Posterior cingulate gyrus (tissue), 11 donors: ENCODE data around the gene CA4.
A peak's percentile ranks its signal among the peaks of the same experiment; 100 is the strongest.

Experiments used
- DNase-seq, 10 donors: peaks; one replicate each; pipeline versions ENCODE4 v3.0.0 to v3.0.0-alpha.2; 2020 to 2021; ENCODE audit warnings: mixed read lengths in 3 of 10
- intact Hi-C: fragments of 100-400 bp; cut with DNase I; formaldehyde crosslinking; loops from one replicate; pipeline ENCODE4 v1.15.1; 2023

Gene CA4

DNA sequence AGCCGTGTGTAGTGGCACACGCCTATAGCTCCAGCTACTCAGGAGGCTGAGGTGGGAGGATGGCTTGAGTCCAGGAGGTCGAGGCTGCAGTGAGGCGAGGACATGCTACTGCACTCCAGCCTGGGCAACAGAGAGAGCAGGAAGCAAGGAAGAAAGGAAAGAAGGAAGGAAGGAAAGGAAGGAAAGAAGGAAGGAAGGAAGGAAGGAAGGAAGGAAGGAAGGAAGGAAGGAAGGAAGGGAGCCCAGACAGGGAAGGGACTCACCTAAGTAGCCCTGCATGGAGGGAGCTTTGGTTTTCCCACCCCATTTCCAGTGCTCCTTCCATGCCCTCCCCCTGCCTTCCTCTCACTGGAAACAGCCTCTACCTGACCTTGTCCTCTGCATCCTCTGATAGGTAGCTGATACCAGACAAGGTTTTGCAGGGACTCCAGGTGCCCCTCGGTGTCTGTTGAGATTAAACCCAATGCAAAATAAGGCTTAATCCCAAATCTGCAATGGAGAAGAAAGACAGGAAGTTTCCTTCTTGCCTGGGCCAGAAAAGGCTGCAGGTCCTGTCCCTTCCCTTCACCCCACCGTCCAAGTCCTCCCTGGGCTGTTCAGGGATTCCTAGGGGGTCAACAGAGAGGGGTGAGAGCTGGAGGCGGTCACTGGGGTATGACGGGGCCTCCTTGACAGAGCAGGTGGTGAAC lies 21.5 kb upstream of the CA4 start:
- DNase-seq, result peak in 1 of 10 donors; percentile 31
- intact Hi-C loops, result no loop called here

DNA sequence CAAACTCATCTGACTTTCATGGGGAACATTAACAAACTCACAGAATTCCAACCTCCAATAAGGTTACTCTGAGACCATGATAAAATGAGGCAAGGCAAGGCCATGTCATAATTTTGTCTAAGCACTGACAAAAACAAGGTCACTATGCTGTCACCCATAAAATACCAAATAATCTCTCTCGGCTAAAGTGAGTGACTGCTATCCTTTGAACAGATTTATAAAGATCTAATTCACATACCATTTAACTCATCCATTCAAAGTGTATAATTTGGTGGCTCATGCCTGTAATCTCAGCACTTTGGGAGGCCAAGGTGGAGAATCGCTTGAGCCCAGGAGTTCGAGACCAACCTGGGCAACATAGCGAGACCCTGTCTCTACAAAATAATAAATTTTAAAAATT lies 20.6 kb upstream of the CA4 start:
- DNase-seq, result peak in 1 of 10 donors; percentile 37
- intact Hi-C loops, result no loop called here

DNA sequence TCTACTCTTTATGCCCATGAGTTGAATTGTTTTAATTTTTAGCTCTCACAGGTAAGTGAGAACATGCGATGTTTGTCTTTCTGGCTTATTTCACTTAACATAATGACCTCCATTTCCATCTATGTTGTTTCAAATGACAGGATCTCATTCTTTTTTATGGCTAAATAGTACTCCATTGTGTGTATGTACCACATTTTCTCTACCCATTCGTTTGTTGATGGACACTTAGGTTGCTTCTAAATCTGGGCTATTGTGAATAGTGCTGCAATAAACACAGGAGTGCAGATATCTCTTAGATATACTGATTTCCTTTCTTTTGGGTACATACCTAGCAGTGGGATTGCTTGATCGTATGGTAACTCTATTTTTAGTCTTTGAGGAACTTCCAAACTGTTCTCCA lies 19.3 kb upstream of the CA4 start:
- intact Hi-C loops, result no loop called here
- no peak for DNase-seq

DNA sequence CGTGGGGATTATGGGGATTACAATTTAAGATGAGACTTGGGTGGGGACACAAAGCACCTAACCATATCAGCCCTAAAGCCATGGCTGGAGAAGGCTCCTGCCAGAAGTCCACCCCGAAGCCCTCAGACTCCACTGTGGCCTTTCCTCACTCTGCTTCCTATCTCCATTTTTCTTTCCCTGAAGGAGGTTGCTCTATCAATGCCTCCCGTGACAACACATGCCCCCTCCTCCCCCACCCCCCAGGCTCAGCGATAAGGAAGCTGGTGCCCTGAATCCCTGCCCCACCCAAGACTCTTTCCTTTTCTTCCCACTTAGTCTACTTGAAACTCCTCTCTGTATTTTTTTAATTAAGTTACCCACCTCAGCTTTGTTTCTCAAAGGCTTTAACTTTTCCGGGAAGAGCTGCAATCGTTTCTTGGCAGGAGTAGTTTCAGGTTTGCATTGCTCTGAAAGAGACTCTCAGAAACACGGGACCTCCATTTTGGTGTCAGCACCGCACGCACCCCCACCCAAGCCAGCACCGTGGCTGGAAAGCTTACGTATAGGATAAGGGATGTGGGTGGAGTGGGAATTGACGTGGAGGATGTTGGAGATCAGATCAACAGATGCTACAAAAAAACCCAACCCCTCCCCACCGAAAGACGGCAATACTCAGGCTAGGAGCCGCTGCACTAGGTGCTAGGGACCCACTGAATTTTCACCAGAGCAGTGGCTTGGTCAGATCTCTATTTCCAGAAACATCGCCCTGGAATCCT lies 15.2 kb upstream of the CA4 start:
- peak in 4 of 10 donors; percentile 1 to 75 (median 34) for DNase-seq
- intact Hi-C loops, result no loop called here

DNA sequence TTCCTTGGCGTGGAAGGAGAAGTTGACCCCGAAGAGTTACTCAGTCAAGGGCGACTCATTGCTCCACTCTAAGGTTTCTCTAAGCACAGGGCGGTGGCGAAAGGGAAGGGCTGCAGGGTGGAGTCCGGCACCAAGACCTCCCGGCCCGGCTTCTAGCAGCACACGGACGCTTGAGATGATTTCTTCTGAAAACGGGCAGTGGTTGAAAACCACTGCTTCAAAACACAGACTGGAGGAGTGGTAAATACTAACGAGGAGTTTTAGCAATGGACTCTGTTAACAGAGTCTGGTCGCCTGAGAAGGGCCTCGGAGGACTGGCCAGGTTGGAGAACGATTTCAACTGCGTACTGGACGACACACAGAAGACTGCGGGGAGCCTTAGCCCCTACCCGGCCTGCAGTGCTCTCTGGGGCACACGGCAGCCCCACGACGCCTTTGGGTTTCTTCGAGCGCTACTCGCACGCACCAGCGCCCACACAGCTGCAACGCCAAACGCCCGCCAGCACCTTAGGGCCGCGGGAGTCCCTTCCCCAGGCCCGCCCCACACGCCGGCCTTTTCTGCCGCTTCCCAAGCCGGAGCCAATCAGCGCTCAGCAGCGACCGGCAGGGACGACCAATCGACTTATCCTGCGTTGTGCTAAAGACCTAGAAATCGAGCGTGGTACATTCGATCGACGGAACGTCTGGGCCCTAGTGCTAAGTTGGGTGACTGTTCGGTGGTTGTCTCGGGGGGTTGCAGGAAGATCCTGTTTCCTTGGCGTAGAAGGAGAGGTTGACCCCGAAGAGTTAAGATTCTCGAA lies 14.4 kb upstream of the CA4 start:
- intact Hi-C loops, result no loop called here

DNA sequence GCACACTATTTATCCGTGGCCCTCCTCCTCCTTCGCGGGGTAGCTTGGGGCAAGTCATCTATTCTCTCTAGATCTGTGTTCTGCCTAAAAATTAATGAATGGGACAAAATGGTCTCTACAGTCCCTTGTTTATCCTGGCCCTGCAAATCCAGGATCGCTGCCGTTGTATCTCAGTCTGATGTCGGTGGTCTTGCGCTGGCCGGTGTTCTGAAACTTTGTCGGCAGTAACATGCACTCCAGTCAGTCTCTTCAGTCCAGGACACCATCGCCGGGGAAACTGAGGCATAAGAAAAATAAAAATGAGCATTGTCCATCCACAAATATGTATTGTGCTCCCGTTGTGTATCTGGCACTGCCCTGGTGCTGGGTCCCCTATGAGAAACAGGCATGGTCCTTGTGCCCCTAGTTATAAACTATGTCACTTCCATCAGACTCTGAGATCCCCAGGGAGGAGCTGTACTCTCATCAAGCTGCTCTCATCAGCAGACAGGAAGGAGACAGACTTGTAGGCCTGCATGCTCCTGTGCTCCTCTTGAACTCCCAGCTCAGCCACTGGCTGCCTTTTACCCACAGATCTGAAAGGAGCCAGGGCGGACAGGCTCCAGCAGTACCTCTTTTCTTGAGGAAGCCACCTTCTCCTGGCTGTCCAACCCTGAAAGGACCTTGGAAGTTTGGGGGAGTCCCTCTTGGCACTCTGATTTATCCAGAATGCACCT lies 13.7 kb upstream of the CA4 start:
- DNase-seq, result peak in 2 of 10 donors; percentile 2 to 43
- intact Hi-C loops, result no loop called here

More for the DNA sequence above, 14.4 kb upstream of the CA4 start:
- DNase-seq, result peak; percentile 88 to 99 (median 95)

DNA sequence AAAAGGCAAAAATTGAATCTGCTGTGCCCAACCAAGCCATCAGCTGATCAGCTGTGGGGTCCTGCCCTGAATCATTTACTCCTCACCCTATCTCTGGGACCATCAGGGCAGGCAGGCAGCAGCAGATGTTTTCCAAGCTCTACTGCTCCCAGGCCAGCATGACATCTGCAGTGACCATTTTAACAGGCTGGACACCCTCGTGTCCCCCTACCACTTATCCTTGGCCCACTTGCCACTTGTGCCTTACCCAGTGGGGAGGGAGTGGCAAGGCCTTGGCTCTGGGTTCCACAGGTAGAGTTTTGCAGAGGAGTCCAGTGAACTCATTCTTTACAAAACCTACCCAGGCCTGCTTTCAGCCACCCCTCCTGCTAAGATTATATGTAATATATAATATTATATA lies 12.0 kb upstream of the CA4 start:
- intact Hi-C loops, result no loop called here

DNA sequence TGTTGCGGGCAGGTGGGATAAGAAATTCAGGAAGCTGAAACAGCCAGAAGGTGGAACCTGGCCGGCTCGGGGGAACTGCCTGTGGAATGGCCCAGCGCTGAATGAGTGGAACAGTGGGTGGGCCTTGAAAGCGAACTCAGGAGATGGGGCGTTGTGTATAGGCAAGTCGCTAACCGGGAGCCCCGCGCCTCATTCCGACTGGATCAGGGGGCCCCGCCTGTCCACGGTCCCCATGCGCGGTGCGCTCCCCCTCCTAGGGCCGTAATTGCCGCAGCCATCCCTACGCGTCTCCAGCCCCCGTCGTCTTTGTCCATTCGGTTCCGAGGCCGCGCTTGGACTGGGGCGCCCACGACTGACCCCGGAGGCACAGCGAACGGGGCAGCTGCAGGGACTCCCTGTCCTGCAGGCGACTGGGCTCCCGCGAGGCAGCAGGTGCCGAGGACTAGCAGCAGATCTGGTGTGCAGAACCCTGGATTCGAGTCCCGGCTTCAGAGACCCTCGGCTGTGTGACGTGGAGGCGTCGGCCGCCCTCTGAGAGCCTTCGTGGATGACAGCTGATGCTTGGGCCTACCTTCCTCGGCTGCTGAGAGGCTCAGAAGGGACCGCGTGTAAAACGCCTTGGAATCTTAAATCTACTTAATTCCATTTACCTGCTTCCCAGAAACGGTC lies 10.9 kb upstream of the CA4 start:
- intact Hi-C loops, result no loop called here
- DNase-seq, result peak in 2 of 10 donors; percentile 62 to 79

More for the DNA sequence above, 12.0 kb upstream of the CA4 start:
- no peak for DNase-seq

DNA sequence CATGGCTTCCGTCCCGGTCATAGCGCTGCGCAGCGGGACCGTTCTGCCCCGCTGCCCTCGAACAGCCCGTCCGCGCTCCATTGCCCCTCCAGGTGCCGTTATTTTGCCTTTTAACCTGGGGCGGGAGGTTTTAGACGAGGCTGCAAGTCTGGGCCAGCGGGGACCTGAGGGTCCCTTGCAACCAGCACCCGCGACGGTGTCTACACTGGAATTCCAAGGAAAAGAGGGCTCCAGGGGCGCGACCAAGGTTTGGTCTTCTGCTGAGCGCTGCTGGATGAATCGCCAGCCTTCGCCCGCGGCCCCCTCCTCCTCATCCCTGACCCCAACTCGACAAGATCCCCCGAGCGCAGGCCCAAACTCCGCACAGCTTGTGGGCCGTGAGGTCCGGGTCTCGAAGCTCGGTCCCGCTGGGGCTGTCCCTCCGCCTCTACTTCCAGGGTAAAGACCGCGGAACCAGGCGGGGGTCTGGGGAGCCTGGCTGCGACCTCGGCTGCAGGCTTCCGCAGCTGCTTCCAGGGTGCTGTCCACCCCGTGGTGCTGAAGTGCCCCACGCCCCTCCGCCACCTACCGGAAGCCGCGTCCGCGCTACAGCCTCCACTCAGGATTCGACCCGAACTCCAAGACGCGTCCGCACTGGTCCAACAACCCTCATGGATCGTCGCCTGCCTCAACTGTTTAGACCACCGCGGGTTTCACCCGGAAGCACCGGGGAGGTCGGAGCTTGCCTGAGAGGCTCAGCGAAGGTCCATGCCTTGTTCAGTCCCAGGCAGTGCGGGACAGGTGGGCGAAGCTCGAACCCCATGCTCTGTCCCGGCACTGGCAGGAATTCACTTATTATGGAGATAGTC lies 10.1 kb upstream of the CA4 start:
- intact Hi-C loops, result loop anchor here (10.0 kb wide), 1 partner anchor 295 kb away; no protein-coding TSS in a partner anchor
- DNase-seq, result peak in 6 of 10 donors; percentile 44 to 94 (median 69)

DNA sequence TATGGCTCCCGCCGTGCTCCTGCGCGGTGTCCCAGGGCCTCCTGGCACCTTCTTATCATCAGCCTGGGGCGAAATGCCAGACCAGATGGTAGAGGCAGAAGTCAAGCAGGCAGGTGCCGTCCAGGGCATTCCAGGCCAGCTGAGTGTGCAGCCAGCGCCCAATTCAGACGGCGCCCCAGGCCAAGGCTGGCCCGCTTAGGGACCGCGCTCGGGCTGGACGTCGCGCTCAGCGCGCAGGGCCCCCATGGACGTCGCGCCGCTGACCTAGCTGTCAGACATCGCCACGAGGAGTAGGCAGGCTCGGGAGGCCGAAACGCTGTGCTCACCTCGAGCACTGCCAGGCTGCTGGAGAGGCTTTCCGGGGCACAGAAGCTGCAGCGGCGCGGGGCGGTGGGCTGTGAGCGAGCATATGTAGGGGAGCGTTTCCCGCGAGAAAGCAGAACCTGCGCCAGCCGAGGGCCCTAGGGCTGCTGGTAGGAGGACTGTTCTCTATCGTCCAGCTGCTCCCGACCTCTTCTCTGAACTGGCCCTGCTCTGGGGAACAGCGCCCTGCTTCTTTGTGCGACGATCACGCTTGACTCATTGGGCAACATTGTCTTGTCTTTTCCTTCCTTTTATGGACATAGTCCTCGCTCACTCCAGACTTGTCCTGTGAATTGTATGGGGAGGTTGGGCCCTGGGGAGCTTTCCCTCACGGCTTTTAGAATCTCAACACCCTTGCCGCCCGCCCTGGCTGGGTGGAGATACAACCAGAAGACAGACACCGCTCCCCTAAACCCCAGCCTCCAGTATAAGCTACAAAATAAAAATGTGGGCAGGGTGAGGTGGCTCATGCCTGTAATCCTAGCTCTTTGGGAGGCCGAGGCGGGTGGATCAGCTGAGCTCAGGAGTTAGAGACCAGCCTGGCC lies 8.4 kb upstream of the CA4 start:
- intact Hi-C loops, result loop anchor here (2.0 to 10.0 kb wide), 2 partner anchors 33 to 293 kb away; no protein-coding TSS in a partner anchor
- DNase-seq, result peak in 3 of 10 donors; percentile 59 to 73 (median 62)

DNA sequence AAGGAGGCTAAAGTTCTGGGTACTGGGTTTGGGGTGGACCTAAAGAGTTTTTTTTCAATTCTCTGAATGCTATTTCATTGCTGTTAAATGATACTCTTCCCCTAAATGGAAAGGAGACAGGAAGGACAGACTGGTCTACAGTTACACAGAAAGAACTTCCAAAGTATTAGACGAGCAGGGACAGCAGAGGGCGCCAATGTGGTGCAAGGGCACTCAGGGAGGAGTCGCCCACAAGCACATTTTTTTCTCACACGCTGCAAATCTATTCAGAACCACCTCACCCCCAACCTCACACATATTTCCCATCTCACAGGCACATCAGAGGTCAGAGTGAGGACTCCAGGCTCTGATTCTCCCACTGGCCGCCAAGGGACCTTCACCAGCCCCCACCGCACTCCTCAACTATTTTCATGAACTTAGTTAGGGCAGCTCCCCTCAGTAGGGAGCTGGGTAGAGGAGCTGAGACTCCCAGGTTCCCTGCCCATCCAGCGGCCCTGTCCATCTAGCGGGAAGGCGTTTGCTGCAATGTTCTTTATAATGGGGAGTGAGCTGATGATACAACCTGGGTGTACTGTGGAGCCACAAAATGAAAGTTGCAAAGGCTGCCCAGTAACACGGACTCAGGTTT lies 6.8 kb upstream of the CA4 start:
- peak; percentile 59 to 96 (median 88) for DNase-seq
- intact Hi-C loops, result loop anchor here (2.0 to 10.0 kb wide), 2 partner anchors 32 to 292 kb away; no protein-coding TSS in a partner anchor

DNA sequence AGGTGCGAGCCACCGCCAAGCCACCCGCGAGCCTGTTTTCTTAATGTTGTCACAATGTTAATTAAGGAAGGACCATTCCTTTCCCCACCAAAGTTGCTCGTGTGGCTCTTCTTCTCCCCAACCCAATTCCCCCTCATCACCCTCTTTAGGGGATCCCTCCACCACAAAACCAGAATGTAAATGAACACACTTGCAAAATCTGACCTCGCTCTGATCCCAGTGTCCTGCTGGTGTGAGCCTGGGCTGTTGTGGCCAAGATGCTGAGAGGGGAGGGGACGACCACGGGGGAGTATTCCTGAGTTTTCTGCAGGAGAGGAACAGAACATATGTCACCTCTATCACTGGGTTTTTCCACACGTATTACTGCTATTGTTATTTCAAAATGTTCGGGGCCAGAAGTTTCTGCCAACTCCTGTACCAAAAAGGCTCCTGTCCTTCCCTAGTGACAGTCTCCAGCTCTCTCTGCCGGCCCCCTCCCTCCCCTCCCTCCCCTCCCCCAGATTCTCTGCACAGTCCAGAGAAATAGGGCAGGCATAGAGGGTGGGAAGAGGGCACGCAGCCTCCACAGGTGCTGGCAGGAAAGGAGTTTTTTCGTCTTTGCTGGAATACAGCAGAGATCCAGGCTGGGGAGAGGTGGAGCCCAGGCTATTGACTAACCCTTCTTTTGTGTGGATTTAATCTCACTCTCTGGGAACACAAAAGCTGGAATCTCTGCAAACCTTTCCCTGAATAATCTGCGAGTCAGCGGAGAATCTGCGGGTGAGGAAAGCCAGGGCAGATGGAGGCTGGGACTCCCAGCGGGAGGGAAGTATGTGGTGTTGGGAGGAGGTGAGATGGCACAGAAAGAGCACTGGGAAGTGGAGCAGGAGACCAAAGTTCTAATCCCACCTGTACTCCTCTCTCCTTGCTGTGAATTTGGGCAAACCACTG lies 4.5 kb upstream of the CA4 start:
- intact Hi-C loops, result loop anchor here (10.0 kb wide), 1 partner anchor 290 kb away; no protein-coding TSS in a partner anchor
- DNase-seq, result peak in 2 of 10 donors; percentile 60 to 74

DNA sequence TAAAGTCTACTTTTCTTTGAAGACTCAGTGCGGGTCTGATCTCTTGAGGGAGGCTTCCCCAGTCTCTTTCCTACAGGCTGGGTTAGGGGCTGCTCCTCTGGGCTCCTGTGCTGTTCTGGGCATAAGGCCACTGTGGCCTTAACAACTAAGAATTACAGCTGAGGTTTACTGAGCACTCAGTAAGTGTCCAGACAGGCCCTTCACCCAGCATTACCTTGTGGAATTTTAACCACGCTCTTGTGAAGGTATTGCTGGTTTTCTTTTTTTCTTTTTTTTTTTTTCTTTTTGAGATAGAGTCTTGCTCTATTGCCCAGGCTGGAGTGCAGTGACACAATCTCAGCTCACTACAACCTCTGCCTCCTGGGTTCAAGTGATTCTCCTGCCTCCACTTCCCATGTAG lies 3.6 kb upstream of the CA4 start:
- no peak for DNase-seq
- intact Hi-C loops, result loop anchor here (10.0 kb wide), 1 partner anchor 289 kb away; no protein-coding TSS in a partner anchor

DNA sequence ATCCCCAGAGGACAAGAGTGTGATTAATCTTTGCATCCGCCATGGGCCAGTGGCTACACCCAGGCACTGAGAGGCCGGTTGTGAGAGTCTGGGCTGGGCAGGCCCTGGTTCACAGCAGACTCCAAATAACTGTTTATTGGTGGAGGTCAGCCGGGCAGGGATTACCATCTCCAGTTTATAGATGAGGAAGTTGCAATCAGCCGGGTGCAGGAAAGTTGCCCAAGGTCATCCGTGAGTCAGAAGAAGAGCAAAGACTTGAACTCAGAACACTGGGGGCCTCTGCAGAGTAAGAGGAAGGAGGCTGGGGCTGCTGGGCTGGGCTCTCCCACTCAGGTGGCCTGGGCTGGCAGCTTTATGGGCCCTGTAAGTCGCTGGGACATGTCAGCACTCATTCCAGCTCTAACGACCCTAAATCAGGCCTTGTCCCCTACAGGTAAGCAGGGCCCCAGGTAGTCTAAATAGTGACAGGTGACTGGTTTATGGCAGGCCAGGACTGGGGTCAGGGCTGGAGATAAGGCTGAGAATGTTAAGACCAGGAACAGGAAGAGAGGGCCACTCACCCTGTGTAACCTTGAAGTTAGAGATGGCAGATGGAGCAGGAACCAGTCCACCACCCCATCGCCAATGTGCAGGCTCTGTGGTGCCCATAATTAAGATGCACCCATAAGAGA lies 2.1 kb upstream of the CA4 start:
- intact Hi-C loops, result loop anchor here (10.0 kb wide), 1 partner anchor 287 kb away; no protein-coding TSS in a partner anchor
- peak in 1 of 10 donors; percentile 45 for DNase-seq

DNA sequence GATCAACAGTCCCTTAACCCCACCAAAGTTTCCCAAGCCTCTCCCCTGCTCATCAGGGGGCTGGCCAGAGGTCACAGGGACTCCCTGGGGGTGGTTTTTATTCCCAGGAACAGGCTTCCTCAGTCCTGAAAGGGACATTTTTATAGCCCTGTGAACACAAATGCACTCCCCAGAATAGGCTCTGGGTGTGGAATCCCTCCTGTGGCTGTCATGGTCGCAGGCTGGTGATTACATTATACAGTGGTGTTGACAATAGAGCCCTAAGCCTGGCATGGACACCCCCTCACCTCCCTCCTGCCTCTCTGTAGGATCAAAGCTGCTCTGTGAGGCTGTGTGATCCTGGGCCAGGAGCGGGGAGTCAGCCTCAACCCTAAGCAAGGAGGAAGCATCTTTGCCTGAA lies 1.4 kb upstream of the CA4 start:
- DNase-seq, result peak in 1 of 10 donors; percentile 31
- intact Hi-C loops, result loop anchor here (10.0 kb wide), 1 partner anchor 286 kb away; no protein-coding TSS in a partner anchor
